ENCODE data around the gene GATAD2A.

Gene GATAD2A

DNA sequence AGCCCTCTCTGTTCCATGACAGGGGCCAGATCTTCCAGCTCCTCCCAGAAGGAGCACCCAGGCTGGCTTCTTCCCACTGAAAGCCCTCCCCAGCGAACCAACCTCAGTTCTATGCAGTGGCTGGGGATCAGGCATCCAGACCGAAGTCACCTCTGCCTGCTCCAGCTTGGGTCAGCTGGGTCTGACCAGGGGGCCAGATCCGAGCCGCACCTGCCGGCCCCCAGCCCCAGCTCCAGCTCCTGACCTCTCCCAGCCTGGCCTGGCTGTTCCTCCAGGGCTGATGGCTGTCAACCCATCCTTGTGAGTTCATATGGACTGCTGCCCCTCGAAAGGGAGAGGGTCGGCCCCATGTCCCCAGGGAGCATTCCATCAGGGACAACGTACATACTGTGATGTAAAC is 101.9 kb downstream of the GATAD2A start:
- H3K27me3 Mint-ChIP-seq (ENCODE audit: low read depth) = no peaks in the 10 kb centered on the region
- peaks cover 47% of the 10 kb centered on the region for H3K36me3 Mint-ChIP-seq (ENCODE audit: low read depth)
- H3K27ac Mint-ChIP-seq = no peak overlapping the region
- no peaks in the 10 kb centered on the region for H3K9me3 Mint-ChIP-seq
- no peaks in the 10 kb centered on the region for H3K4me1 Mint-ChIP-seq
- TF ChIP-seq CTCF (IDR thresholded peaks at IDR 0.05; ENCODE audit: unreplicated experiment in 3 of 3) = no peak
- no peak overlapping the region for H3K4me3 Mint-ChIP-seq

GRCh38 chr19:19508217-19508616 is 102.7 kb downstream of the GATAD2A start:
- Mint-ChIP-seq H3K27ac (no peak overlapping the region), H3K36me3 (ENCODE audit: low read depth) (peaks cover 38% of the 10 kb centered on the region), H3K9me3 (no peaks in the 10 kb centered on the region), H3K4me1 (no peaks in the 10 kb centered on the region), H3K4me3 (no peak overlapping the region), H3K27me3 (ENCODE audit: low read depth) (no peaks in the 10 kb centered on the region)
- TF ChIP-seq CTCF (IDR thresholded peaks at IDR 0.05; ENCODE audit: unreplicated experiment in 3 of 3) = no peak

GRCh38 chr19:19510432-19510831 is 105.0 kb downstream of the GATAD2A start:
- no peaks in the 10 kb centered on the region for H3K4me1 Mint-ChIP-seq
- H3K4me3 Mint-ChIP-seq = no peak overlapping the region
- no peaks in the 10 kb centered on the region for H3K9me3 Mint-ChIP-seq
- H3K27ac Mint-ChIP-seq = no peak overlapping the region
- no peaks in the 10 kb centered on the region for H3K27me3 Mint-ChIP-seq (ENCODE audit: low read depth)
- no peak for TF ChIP-seq CTCF (IDR thresholded peaks at IDR 0.05; ENCODE audit: unreplicated experiment in 3 of 3)
- peaks cover 24% of the 10 kb centered on the region for H3K36me3 Mint-ChIP-seq (ENCODE audit: low read depth)

GRCh38 chr19:19513682-19514081 is 108.2 kb downstream of the GATAD2A start:
- peaks cover 6% of the 10 kb centered on the region for H3K4me1 Mint-ChIP-seq
- no peaks in the 10 kb centered on the region for H3K9me3 Mint-ChIP-seq
- H3K4me3 Mint-ChIP-seq = peak overlapping the region; percentile 15 to 39 (median 19)
- no peaks in the 10 kb centered on the region for H3K27me3 Mint-ChIP-seq (ENCODE audit: low read depth)
- no peak overlapping the region for H3K27ac Mint-ChIP-seq
- no peak for TF ChIP-seq CTCF (IDR thresholded peaks at IDR 0.05; ENCODE audit: unreplicated experiment in 3 of 3)
- peaks cover 4% of the 10 kb centered on the region for H3K36me3 Mint-ChIP-seq (ENCODE audit: low read depth)

- H3K9me3 Mint-ChIP-seq = no peaks in the 10 kb centered on the region
- H3K4me3 Mint-ChIP-seq = peak overlapping the region; percentile 30 to 66 (median 64)
- H3K36me3 Mint-ChIP-seq (ENCODE audit: low read depth) = peaks cover 7% of the 10 kb centered on the region
- no peaks in the 10 kb centered on the region for H3K27me3 Mint-ChIP-seq (ENCODE audit: low read depth)
- TF ChIP-seq CTCF (IDR thresholded peaks at IDR 0.05; ENCODE audit: unreplicated experiment in 3 of 3) = no peak
- no peak overlapping the region for H3K27ac Mint-ChIP-seq
- peaks cover 6% of the 10 kb centered on the region for H3K4me1 Mint-ChIP-seq
These were observed 108.8 kb downstream of the GATAD2A start for GRCh38 chr19:19514215-19514657.

DNA sequence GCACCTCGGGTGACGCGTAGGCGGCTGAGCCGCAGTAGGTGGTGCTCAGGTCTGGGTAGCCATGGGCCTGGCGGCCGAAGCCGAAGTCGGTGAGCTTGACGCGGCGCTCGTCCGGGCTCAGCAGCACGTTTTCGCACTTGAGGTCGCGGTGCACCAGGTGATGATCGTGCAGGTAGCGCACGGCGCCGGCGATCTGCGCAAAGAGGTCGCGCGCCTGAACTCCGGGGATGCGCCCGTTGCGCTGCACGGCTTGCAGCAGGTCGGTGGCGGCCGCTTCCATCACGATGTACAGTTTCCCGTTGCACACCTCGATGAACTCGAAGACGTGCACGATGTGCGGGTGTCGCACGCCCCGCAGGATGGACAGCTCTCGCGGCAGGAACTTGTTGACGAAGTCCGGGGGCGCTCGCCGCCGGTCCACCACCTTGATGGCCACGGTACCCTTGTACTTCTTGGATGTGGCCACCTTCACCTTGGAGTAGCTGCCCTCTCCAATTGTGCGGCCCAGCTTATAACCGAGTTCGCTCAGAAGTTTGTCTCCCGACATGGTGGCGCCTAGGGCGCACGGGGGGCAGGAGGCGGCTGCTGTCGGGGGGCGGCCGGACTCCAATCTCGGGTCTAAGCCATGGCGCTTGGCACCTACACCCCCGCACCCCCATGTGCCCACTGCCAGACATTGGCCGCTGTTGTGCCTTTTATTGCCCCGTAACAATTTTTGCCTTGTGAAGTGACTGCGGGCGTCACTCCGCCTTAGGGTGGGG is 109.6 kb downstream of the GATAD2A start, which contains the start of gene TSSK6:
Gene TSSK6 (minus strand): TSS at position 668 of the 761 bp plus-strand sequence. CDS start 121 bp downstream, at position 547.
- Mint-ChIP-seq H3K27ac (peak within 1 kb of the TSS; percentile 89 to 97 (median 94)), H3K36me3 (ENCODE audit: low read depth) (peaks cover 15% of the 10 kb centered on the region), H3K4me3 (peak within 1 kb of the TSS; percentile 95 to 99 (median 99)), H3K4me1 (peaks cover 6% of the 10 kb centered on the region), H3K9me3 (no peaks in the 10 kb centered on the region), H3K27me3 (ENCODE audit: low read depth) (no peaks in the 10 kb centered on the region)
- TF ChIP-seq CTCF (IDR thresholded peaks at IDR 0.05; ENCODE audit: unreplicated experiment in 3 of 3) = no peak
